HG02623 (cell line): ENCODE measurements around the gene LRRC42.

ENCODE experiments used
- ATAC-seq: cut with Tn5 transposase; IDR thresholded peaks from one replicate; pipeline ENCODE4 v1.9.1; 2021; ENCODE audit warnings: moderate library complexity; ENCODE audit not compliant: unreplicated experiment

LRRC42 gene, protein sequence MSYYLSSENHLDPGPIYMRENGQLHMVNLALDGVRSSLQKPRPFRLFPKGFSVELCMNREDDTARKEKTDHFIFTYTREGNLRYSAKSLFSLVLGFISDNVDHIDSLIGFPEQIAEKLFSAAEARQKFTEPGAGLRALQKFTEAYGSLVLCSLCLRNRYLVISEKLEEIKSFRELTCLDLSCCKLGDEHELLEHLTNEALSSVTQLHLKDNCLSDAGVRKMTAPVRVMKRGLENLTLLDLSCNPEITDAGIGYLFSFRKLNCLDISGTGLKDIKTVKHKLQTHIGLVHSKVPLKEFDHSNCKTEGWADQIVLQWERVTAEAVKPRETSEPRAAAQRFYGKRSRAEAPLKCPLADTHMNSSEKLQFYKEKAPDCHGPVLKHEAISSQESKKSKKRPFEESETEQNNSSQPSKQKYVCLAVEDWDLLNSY

DNA sequence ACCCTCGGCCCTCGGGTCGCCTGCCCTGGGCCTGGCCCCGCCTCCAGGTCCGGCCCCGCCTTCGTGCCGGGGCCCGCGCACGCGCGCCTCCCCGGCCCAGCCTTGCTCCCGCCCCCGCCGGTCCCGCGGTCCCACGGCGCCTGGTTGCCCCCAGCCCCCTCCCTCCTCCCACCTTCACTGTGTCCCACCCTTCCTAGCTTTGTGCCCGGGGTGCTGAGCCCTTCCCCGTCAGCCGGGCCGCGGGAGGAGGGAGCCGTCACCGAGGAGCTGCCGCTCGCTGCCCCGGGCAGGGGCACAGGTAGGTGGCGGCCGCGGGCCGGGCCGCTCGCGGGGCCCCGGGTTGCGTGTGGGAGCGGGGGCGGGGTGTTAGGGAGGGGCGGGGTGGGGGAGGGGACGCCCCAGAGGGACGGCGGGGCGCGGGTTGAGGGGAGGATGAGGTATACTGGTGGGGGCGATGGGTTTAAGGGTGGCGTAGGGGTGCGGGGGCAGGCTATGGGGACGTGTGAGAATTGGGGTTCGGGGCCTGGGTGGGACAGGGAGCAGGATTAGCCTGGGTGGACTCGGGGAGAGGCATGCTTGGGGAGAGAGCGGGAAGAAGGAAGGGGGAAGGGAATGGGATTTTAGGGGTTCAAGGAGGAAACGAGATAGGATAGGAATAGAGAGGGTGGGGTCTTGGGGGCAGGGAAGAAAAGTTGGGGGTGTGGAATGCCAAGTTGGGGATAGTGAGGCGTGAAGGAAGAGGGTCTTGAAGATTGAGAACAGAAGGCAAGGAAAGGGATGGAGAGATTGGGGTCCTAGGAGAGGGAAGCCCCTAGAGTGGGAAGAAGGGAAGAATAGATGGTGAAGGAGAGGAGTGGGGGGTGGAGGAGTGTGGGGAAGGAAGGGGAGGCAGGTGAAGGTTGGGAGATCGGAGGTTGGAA, at the start of gene LRRC42:
TSS of gene LRRC42 (plus strand) at position 99 of the 920 bp plus-strand sequence. CDS start 5,650 bp downstream, outside the sequence.
- ATAC-seq = peak; percentile 60

DNA sequence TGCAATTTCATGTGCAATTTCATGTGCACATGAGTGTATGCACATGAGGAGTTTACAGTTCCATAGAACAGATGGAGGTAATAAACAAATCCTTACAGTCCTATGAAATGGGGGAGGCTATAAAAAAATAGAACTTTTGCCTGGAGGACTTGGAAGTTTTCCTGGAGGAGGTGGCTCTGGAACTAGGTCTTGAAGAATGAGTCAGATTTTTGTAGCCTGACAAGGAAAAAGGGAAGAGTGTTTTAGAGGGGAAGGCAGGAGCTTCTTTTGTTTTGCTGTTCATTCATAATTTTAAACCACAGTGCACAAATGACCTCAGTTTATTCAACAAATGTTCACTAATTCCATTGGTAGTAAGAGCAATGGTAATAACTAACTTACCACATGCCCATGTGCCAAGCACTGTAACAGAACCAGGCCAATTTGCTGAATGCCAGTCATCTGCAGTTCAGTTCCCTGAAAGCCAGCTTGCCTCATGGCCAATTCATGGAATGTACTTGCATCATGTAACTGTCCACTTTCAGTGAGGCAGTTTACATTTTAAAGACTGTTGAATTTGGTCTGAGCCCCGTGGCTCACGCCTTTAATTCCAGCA, 49.4 kb upstream of the LRRC42 start:
- no peak for ATAC-seq

DNA sequence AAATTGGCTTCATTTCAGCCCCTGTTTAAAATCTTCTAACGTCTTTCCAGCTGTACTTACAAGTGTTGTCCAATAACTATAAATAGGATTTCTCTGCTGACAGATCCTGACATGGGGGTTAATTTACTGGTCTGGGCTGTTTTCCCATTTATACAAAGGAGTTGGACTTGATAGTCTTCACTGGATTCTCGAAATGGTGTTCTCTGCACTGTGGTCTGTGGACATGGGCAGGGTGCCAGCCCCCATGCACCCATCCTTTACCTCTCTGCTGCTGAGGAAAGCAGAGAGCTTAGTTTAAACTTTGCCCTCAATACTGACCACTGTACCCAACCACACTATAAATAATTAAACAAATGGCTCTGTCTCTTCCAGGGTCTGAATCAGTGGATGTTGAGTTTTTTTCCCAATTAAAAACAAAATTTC, 46.9 kb upstream of the LRRC42 start:
- no peak for ATAC-seq

DNA sequence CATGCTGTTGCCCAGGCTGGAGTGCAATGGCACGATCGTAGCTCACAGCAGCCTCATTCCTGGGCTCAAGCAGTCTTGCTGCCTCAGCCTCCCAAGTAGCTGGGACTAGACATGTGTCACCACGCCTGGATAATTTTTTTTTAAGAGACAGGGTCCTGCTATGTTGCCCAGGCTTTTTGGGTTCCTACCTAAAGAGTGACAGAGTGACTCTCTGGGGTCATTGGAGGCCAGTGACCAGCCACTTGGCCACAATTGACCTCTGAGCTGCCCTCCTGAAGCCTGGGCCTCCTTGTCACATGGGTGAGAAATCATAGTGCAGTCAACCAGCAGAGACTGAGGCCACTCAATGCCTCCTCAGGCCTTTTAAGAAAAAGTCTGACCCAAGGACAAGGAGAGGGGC, 46.4 kb upstream of the LRRC42 start:
- no peak for ATAC-seq

DNA sequence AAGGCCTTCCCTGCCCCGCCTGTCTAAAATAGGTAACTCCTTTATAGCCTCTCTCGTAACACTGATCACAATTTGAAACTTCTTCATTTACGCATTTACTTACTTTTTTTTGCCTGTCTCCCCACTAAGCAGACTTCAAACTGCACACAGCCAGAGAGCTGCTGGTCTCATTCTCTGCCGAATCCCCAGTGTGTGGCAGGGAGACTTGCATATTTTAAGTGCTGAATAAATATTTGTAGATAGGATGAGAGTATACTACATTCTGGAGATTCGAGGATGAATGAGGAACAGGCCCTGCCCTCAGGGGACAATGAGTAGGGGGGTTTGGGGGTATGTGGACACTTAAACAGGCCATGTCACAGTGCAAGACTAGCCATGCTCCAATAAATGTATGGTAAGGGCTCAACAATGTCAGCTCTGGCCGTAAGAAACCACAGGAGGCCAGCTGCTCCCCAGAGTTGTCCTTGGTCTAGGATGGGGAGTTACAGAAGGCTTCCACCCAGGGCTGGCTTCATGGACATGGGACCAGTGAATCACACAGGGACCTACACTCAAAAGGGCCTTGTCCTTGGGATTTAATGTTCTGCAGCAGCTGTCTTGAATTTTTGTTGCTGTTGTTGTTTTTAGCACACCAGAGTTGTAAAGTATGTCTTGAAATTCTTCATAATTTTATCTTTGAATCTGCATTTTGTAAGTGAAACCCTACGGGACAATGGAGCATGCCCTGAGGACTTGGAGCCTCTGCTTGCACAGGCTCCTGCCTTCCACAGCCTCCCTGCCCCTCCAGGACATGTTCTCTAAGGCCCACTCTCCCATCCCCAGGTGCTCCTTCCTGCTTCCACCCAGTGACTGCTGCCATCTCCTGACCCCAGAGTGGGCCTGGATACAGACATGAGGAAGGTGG, 43.7 kb upstream of the LRRC42 start:
- ATAC-seq = no peak

DNA sequence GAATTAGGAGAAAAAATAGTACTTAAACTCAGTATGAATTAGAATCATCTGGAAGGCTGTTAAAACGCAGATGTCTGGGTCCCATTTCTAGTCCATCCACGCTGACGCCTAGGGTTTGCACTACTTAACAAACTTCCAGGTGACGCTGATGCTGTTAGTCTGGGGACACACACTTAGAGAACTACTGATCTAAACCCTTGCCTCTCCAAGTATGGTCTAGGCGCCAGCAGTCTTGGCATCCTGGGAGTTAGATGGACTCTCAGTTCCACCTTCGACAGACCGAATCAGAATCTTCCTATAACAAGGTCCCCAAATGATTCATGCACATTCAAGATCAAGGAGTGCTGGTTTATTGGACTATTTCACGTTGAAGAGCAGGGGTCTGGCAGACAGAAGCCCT, 40.6 kb upstream of the LRRC42 start:
- ATAC-seq = no peak

DNA sequence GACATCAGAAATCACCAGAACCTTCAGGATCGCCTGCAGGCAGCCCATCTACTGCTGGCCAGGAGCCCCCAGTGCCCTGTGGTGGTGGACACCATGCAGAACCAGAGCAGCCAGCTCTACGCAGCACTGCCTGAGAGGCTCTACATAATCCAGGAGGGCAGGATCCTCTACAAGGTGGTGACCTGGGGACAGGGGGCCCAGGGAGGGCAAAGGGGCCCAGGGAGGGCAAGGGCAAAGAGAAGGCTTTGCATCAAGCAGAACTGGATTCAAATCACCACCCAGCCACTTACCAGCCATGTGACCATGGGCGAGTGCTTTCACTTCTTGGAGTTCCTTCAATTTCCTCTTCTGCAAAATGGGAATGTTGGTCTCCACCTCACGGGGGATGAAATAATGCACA, 40.0 kb upstream of the LRRC42 start:
- ATAC-seq = no peak

DNA sequence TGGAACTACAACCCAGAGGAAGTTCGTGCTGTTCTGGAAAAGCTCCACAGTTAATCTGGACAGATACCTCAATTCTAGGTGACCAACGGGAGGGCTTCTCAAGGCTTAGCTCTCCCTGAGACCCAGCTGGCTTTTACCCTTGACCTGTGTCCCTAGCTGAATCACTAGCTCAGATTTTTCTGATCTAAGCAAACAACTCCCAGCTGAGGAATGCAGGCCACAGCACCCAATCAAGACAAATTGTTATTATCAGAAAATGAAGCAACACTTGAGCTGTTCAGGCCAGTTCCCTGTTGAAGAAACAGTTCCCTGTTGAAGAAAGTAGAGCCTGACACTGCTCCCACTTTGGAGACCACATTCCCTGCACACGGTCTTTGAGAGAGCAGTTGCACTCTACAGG, 36.2 kb upstream of the LRRC42 start:
- no peak for ATAC-seq

DNA sequence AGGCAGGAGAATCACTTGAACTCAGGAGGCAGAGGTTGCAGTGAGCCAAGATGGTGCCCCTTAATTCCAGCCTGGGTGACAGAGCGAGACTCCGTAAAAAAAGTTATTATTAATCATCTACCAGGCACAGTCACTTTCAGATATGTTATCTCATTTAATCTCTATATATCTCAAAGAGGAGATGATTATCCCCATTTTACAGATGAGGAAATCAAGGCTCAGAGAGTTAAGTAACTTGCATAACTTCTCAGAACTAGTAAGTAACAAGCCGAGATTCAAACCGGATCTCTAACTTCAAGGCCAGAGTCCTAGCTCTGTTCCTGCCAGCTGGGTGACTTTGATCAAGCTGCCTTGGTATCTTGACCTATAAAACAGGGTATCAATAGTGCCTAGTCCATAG, 34.7 kb upstream of the LRRC42 start:
- no peak for ATAC-seq

DNA sequence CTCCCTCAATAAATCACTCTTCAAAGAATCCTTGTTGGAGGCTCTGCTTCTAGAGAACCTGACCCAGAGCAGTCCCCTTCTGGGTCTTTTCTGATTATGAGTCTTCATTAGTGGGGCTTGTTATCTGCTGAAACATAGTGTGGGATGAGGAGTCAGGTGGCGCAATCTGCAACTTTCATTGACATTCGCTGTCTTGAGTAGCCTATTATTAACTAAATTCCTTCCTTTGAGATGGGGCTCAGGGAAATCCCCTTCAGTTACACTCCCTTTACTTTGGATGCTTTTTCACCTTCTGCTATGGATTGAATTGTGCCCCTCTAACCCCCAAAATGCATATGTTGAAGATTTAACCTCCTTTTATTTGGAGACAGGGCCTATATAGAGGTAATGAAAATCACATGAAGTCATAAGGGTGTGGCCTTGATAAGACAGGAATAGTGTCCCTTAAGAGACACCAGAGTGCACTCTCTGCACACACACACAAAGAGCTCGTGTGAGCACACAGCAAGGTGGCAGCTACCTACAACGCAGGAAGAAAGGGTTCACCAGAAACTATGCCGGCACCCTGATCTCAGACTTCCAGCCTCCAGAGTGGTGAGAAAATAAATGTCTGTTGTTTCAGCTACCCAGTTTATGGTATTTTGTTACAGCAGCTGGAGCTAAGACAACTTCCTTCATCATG, 32.7 kb upstream of the LRRC42 start:
- ATAC-seq = no peak

DNA sequence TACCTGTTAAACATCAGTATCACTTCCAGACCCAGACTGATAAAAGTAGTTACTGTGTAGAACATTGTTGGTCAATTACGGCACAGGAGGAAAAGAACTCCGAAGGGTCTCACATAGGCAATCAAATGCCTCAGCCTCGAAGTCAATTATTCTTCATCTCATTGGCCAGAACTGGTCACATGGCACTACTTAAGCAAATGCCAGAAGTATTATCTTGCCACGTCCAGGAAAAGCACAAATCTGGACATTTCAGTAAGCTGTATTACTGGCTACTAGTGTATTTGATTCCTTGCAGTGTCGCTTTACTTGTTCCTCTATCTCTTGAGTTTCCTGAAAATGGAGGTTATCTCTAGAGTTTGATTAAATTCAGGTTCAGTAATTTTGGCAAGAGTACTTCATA, 27.8 kb upstream of the LRRC42 start:
- no peak for ATAC-seq

DNA sequence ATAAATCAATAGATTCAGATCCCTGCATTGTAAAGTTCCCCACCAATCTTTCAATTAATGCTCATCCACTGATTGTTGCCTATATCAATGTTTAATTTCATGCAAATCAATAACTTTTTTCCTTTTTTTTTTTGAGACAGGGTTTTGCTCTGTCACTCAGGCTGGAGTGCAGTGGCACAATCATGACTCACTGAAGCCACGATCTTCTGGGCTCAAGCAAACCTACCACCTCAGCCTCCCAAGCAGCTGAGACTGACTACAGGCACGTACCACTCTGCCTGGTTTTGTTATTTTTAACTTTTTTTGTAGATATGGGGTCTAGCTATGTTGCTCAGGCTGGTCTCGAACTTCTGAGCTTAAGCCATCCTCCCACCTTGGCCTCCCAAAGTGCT, 26.5 kb upstream of the LRRC42 start:
- no peak for ATAC-seq

DNA sequence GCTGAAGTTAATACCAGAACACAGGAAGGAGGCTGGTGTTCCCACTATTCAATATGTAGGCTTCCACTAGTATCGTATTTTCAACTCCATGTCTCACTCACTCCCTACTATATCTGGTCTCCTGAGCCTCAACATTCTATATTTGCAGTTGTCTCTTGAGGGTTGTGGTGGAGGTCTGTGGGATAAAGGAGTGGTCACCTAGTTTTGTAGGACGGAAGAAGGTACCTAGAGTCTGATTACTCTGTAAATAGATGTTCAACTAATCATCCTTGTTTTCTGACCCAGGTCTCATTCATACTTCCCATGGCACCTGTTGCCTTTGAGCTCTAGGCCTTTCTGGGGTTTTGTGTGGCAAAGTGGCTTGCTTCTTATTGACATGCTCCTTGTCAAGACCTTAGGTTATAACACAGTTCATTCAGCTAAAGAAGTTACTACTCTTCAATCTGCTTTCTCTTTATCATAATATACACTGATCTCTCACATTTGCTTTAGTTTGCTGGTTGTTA, 18.7 kb upstream of the LRRC42 start:
- no peak for ATAC-seq

DNA sequence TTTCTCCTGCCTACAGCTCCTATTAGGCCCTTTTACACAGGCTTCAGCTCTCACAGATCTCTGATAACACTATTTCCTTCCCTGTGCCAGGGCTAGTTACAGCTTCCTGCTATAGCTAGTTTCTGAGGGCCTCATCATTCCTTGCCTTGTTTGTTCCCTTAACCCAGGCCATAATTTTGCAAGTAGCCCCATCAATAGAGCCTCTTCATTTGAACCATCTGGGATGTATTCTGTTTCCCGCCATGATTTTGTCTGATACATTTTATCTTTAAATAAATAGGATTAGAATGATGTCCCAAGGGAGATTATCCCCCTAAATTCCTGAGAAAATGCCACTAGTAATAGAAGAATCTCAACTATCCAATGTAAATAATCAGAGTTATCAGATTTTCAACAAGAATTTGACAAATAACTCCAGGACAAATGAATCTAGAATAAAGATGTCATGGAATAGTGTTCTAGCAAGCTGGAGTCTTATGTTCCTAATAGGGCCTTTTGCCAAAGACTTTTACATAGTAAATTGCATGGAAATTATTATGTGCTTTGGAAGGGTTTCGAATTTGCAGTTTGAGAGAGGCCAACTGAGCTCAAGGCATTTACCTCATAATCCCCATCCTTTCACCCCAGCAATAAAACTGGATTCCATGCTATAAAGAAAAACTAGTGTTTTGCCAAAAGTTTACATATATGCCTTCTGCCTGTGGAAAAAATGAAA, 16.7 kb upstream of the LRRC42 start:
- ATAC-seq = no peak

DNA sequence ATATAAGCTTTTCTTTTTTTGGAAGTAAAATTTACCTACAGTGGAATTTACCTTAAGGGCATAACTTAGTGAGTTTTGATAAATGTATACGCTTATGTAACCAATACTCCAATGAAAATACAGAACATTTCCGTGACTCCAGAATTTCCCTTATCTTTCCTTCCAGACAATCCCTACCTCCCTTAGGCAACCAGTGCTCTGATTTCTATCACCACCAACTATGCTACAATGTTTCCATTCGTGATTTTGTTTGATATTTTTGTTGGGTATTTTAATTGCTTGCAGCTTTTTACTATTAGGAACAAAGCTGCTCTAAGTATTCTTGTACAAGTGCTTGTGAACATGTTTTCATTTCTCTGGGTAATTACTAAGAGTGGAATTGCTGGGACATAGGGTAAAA, 15.2 kb upstream of the LRRC42 start:
- no peak for ATAC-seq

DNA sequence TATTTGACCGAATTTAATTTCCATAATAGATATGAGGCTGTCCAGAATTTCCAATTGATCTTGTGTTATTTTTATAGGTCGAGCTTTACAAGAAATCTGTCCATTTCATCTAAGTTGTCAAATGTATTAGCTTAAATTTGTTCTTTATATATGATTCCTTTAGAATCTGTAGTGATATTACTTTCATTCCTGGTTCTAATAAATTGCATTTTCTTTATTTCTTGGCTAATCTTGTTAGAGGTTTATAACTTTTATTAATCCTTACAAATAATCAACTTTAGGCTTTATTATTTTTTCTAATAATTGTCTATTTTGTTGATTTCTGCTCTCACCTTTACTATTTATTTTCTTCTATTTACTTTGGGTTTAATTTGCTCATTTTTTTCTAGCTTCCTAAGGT, 14.6 kb upstream of the LRRC42 start:
- ATAC-seq = no peak

DNA sequence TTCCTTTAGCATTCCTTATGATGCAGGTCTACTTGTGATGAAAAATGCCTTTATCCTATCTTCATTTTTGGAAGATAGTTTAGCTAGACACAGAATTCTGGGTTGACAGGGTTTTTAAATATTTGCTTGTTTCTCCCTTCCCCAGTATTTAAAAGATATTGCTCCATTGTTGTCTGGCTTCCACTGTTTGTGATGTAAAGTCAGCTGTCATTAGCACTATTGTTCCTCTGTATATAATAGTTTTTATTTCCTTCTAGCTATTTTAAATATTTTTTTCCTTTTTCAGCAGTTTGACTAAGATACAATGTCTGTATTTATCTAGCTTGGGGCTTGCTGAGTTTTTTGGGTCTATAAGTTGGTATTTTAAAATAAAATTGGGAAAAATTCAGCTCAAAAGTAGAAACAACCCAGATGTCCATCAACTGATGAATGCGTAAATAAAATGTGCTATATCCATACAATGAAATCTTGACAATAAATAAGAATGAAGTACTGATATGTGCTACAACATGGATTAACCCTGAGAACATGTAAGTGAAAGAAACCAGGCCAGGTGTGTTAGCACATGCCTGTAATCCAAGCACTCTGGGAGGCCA, 11.9 kb upstream of the LRRC42 start:
- no peak for ATAC-seq

DNA sequence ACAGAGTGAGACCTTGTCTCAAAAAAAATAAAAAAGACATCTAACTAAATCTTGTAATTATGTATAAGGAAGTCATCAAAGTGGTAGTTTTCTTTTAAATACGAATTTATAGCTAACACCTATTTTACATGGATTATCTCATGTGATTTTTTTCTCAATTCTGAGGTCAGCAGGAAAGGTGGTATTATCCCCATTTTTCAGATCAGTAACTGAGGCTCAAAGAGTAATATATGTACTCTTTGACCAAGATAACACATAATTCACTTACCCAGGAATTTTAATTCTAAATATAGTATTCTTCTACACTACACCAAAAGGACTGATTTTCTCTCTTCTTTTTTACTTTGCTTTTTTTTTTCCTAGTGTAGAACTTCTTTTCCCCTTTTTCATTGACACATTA, 9.7 kb upstream of the LRRC42 start:
- no peak for ATAC-seq
